ENCODE results near the gene ETFA.
A peak's percentile ranks its signal among the peaks of the same experiment; 100 is the strongest.

Gene ETFA

GRCh38 chr15:76340198-76340802, 29.0 kb upstream of the ETFA start:
- DNase-seq: no peak

- no peak for DNase-seq
Measured at GRCh38 chr15:76339305-76340197, 28.3 kb upstream of the ETFA start.

GRCh38 chr15:76338486-76339304, 27.4 kb upstream of the ETFA start:
- no peak for DNase-seq

GRCh38 chr15:76337696-76338485, 26.6 kb upstream of the ETFA start:
- no peak for DNase-seq

- DNase-seq: no peak
Measured at GRCh38 chr15:76337059-76337695, 25.9 kb upstream of the ETFA start.

GRCh38 chr15:76336254-76337058, 25.2 kb upstream of the ETFA start, which contains the start of gene ISL2:
TSS of gene ISL2 (plus strand) at chr15:76336773. CDS start at chr15:76336884, 111 bp downstream.
- DNase-seq: no peak

- DNase-seq: no peak
Measured at GRCh38 chr15:76335307-76336253, 24.3 kb upstream of the ETFA start.

GRCh38 chr15:76334438-76335306, 23.4 kb upstream of the ETFA start:
- no peak for DNase-seq

GRCh38 chr15:76333720-76334437, 22.6 kb upstream of the ETFA start:
- no peak for DNase-seq

- DNase-seq: no peak
Measured at GRCh38 chr15:76333309-76333708, 22.0 kb upstream of the ETFA start.

GRCh38 chr15:76332796-76333195, 21.5 kb upstream of the ETFA start:
- DNase-seq: no peak

- peak; percentile 32 for DNase-seq
Measured at GRCh38 chr15:76330080-76330680, 18.9 kb upstream of the ETFA start.

- no peak for DNase-seq
Measured at GRCh38 chr15:76328958-76329357, 17.7 kb upstream of the ETFA start.

GRCh38 chr15:76328106-76328696, 16.9 kb upstream of the ETFA start:
- no peak for DNase-seq

- no peak for DNase-seq
Measured at GRCh38 chr15:76327191-76328105, 16.2 kb upstream of the ETFA start.

- DNase-seq: no peak
Measured at GRCh38 chr15:76325704-76326103, 14.4 kb upstream of the ETFA start.

Measured in NCI-H510A treated with DMSO at 0.1 percent for 48 hours (cell line).